Spleen (tissue), 7 donors: ENCODE results near the gene PALM.
A peak's percentile ranks its signal among the peaks of the same experiment; 100 is the strongest.

ENCODE experiments used
- CTCF ChIP-seq, 11 experiments: fragments of 200-600 bp in 7 of 11; fragments of 450-650 bp in 4 of 11; sonication (generic) in 4 of 11; IDR thresholded peaks in 8 of 11; conservative IDR thresholded peaks in 3 of 11; 1 replicate in 7 of 11; 2 replicates in 4 of 11; pipeline versions ENCODE4 v1.4.0 to v1.8.0; 2016 to 2021; ENCODE audit warnings: antibody characterized with exemption in 11 of 11, inconsistent platforms in 4 of 11, mild to moderate bottlenecking in 1 of 11
- POLR2A ChIP-seq, 3 donors: fragments of 450-650 bp; IDR thresholded peaks; one replicate each; pipeline ENCODE4 v1.5.1; 2017; ENCODE audit warnings: antibody characterized with exemption in 3 of 3, mild to moderate bottlenecking in 1 of 3
- POLR2AphosphoS5 ChIP-seq, 3 donors: sonication (generic); formaldehyde crosslinking; IDR thresholded peaks; one replicate each; pipeline ENCODE4 v1.5.1; 2017; ENCODE audit warnings: antibody characterized with exemption in 3 of 3
- donor health status: DM: no; HTN: no; CAD: no; lungs with moderate emphysema.
- donor health status: DM: no; HTN: no; CAD: no.
- donor health status: DM: no; HTN: no; CAD: no.

GRCh38 chr19:741506-742131 is 32.9 kb downstream of the PALM start:
- peak in 1 of 11 experiments; percentile 25 for TF ChIP-seq CTCF (IDR thresholded peaks at IDR 0.05 in 8 of 11, conservative IDR thresholded peaks at IDR 0.05 in 3 of 11)
- TF ChIP-seq POLR2AphosphoS5 (IDR thresholded peaks at IDR 0.05) = no peak
- no peak for TF ChIP-seq POLR2A (IDR thresholded peaks at IDR 0.05)
